Fibroblast of villous mesenchyme (primary cell): ENCODE measurements around the gene FBXW11. TPM values are rescaled to one million over a fixed set of nuclear protein-coding genes. Genes with fewer than 3 reads are reported as not detected.

Experiments
- DNase-seq: peaks from one replicate; pipeline ENCODE4 v3.0.0-alpha.2; 2010; ENCODE audit warnings: low read depth
- H3K4me3 ChIP-seq: 2 replicates; pipeline ENCODE4 v1.5.1; 2011; ENCODE audit warnings: low read depth, mild to moderate bottlenecking, low read length
- total RNA-seq: library from RNA; depleted of rRNA; stranded (reverse); fragments of >200 nt; gene quantifications from 2 replicates; pipeline ENCODE4 v1.2.3, GENCODE V29; 2012
- TF ChIP-seq, protein P1 (sequence below): IDR thresholded peaks from 2 replicates; pipeline ENCODE4 v1.5.1; 2012; ENCODE audit warnings: low read depth, mild to moderate bottlenecking, low read length; ENCODE audit not compliant: insufficient read depth

The FBXW11 gene
- total RNA-seq, 1 donor, result 112 TPM

DNA sequence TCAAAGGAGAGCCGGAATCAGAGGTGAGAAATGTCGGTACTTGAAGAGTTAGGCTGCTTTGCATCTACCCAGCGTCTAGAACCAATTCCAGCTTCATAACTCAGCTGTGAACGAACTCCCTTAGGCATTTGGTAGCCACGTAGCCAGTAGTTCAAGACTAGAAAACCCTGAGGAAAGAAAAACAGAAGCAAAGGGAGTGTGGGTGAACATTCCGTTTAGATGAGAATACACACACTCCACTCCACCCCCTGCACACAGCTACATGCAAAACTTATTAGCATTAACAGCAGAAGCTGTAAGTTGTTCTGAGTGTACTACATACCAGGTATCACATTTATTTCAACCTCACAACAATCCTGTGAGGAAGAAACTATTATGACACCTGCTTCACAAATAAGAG lies 142.5 kb downstream of the FBXW11 start:
- no peak overlapping the region for H3K4me3 ChIP-seq
- TF ChIP-seq, protein P1, sequence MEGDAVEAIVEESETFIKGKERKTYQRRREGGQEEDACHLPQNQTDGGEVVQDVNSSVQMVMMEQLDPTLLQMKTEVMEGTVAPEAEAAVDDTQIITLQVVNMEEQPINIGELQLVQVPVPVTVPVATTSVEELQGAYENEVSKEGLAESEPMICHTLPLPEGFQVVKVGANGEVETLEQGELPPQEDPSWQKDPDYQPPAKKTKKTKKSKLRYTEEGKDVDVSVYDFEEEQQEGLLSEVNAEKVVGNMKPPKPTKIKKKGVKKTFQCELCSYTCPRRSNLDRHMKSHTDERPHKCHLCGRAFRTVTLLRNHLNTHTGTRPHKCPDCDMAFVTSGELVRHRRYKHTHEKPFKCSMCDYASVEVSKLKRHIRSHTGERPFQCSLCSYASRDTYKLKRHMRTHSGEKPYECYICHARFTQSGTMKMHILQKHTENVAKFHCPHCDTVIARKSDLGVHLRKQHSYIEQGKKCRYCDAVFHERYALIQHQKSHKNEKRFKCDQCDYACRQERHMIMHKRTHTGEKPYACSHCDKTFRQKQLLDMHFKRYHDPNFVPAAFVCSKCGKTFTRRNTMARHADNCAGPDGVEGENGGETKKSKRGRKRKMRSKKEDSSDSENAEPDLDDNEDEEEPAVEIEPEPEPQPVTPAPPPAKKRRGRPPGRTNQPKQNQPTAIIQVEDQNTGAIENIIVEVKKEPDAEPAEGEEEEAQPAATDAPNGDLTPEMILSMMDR, result no peak
- peak; percentile 78 for DNase-seq

DNA sequence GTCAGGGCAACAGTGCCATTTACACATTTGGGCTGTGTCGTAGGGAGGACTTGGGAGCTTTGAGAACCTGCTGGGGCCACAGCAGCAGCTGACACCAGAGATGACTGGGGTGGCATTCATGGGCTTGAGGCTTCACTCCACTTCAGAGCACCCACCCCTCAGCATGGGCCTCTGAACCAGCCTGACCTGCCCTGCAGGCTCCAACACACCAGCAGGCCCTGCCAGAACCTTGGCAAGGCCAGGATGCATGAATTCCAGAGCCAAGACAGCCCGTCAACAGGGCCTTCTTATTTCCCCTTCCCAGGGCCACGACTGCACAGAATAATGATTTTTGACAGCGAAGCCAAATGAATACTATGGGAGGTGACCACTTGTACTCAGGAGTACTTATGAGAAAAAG lies 143.8 kb downstream of the FBXW11 start:
- no peak for DNase-seq
- H3K4me3 ChIP-seq, result no peak overlapping the region
- TF ChIP-seq, protein P1, result no peak

DNA sequence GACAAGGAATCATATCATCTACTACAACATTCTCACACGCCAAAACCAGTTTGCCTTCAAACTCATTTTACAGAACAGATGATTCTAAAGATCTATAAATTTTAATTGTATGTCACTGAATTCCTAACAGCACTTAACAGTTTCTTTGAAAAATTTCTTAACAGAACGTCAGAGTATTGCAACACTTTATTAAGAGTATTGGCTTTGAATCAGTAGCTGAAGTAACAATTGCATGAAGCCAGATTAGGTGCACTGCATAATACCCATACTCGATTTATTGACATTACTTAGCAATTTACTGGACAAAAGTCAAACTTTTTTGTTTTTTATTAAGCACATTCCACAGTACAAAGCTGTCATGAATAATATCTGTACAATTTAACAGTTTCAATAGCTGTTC lies 145.1 kb downstream of the FBXW11 start:
- H3K4me3 ChIP-seq, result no peak overlapping the region
- TF ChIP-seq, protein P1, result no peak
- no peak for DNase-seq

DNA sequence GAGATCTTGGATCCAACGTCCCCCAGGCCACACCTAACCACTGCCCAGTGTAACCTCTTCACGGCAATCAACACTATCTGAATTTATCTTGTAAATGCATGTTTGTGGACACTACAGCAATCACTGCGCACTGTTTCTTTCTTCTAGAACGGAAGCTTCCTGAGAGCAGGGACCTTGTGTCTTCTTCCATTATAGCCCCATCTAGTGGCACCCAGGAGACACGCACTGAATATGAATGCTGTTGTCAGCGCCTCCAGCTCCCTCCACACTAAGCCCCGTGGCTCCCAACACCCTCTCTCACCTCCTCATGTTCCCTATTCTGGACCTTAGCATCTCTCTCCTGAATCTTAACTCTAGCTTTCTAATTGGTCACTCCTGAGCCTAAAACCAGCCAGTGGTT lies 148.1 kb downstream of the FBXW11 start:
- TF ChIP-seq, protein P1, result peak; percentile 44
- H3K4me3 ChIP-seq, result no peak overlapping the region
- DNase-seq, result no peak

DNA sequence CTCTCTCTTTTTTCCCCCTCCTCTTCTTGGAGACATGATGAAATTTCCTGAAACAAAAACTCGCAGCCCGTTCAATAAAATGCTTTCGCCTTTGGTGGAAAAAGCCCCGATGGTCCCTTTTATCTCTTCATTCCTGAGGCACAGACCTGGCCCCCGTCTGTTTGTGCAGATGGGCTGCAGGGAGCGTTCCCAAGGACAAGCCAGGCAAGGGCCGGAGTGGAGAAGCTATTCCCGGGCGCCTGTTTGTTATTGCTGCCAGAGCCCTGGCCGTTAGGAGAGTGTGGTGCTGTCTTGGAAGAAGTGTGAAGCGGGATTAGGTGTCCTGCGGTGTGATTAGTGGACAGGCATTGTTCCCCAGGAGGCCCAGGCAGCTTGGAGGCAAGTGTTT lies 149.0 kb downstream of the FBXW11 start:
- DNase-seq, result peak; percentile 48
- no peak overlapping the region for H3K4me3 ChIP-seq
- TF ChIP-seq, protein P1, result no peak

DNA sequence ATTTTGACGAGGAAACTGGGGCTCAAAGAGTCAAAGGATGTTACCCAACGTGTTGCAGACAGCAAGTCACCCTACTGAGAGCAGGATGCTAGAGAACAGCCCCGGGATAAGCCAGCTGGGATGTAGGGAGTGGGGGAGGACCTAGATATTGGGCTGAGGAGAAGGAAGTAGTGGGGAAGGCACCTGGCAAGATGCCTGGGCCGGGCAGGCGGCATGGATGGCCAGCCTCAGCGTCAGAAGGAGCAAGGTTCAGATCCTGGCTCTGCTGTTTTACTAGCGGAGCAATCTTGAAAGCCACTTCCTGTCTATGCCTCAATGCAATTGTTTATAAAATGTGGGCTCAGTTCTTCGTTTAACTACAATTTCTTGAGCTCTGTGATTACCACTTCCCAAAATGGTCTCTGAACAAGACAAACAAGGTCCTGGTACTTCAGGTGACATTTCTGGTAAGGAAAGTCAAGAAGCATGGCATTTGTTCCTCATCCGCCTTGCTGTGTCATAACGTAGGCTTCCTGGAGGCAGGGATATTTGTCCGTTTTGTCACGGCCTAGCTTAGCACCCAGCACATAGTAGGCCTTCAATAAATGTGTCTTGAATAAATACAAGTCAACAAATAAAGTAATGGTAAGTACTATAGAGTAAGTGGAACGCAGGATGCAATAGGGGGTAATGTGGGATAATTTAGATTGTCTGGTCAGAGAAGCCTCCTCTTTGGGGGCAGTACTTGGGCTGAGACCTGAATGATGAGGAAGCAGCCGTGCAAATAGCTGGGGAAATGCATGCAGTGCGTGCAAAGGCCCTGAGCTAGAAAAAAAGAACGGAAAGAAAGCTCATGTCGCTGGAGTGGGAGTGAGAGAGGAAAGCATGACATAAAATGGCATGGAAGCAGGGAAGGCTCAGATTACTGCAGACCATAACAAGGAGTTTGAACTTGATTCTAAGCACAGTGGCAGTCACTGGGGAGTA lies 150.4 kb downstream of the FBXW11 start:
- H3K4me3 ChIP-seq, result no peak overlapping the region
- DNase-seq, result peak; percentile 82
- TF ChIP-seq, protein P1, result no peak

DNA sequence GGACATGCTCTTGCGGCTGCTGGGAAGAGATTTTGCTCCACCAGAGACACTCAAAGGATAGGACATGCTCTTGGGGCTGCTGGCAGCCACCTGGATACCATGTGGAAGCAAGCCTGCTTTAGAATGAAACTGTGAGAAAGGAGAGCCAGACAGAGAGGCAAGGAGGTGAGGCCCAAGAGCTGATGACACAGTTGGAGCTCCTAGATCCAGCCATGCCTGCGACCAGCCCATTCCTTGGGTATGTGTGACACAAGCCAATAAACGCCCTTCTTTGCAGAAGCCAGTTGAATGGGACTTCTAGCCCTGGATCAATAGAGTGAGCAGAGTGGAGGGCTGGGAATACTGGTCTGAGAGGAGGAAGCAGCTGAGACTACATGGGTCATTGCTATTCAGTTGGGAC lies 151.2 kb downstream of the FBXW11 start:
- H3K4me3 ChIP-seq, result no peak overlapping the region
- DNase-seq, result no peak
- TF ChIP-seq, protein P1, result no peak
